ENCODE data around the gene MYH11. TPM values are rescaled to one million over a fixed set of nuclear protein-coding genes. Genes with fewer than 3 reads are reported as not detected.
"Not testable (repeated sequence)": the region's sequence is repeated elsewhere in the genome, so short reads cannot be mapped to it uniquely, and the experiment has no call there.

The MYH11 gene
- total and polyA plus RNA-seq, 8 donors = 47.3 to 208 (median 124) TPM

- Histone ChIP-seq H3K4me1 (no peaks in the 10 kb centered on the region), H3K4me3 (no peak overlapping the region), H3K9me3 (peaks cover 0 to 13% of the 10 kb centered on the region in 2 donors), H3K27me3 (no peaks in the 10 kb centered on the region), H3K36me3 (no peaks in the 10 kb centered on the region), H3K27ac (no peak overlapping the region)
- no peak for TF ChIP-seq CTCF (IDR thresholded peaks at IDR 0.05)
- intact Hi-C loops (cut with DNase I) = no loop called here
- ATAC-seq = no peak
- no peak for DNase-seq
These were observed 59.9 kb downstream of the MYH11 start for GRCh38 chr16:15796885-15797284.

GRCh38 chr16:15795615-15796014 is 61.2 kb downstream of the MYH11 start:
- no peaks in the 10 kb centered on the region for H3K4me1 ChIP-seq
- peaks cover 0 to 13% of the 10 kb centered on the region in 2 donors for H3K9me3 ChIP-seq
- H3K4me3 ChIP-seq = no peak overlapping the region
- no peaks in the 10 kb centered on the region for H3K36me3 ChIP-seq
- no peak for DNase-seq
- no peak for ATAC-seq
- intact Hi-C loops (cut with DNase I) = no loop called here
- no peak overlapping the region for H3K27ac ChIP-seq
- H3K27me3 ChIP-seq = no peaks in the 10 kb centered on the region
- TF ChIP-seq CTCF (IDR thresholded peaks at IDR 0.05) = no peak

- TF ChIP-seq CTCF (IDR thresholded peaks at IDR 0.05) = no peak
- ATAC-seq = no peak
- intact Hi-C loops (cut with DNase I) = no loop called here
- Histone ChIP-seq H3K4me3 (no peak overlapping the region), H3K27ac (no peak overlapping the region), H3K4me1 (no peaks in the 10 kb centered on the region), H3K9me3 (peaks cover 0 to 13% of the 10 kb centered on the region in 2 donors), H3K36me3 (no peaks in the 10 kb centered on the region), H3K27me3 (no peaks in the 10 kb centered on the region)
- no peak for DNase-seq
These were observed 64.3 kb downstream of the MYH11 start for GRCh38 chr16:15792563-15792971.

GRCh38 chr16:15790458-15790857 is 66.4 kb downstream of the MYH11 start:
- H3K4me3 ChIP-seq = no peak overlapping the region

GRCh38 chr16:15789816-15790215 is 67.0 kb downstream of the MYH11 start:
- intact Hi-C loops (cut with DNase I); H3K27me3 ChIP-seq; H3K4me3 ChIP-seq; H3K4me1 ChIP-seq; DNase-seq; ATAC-seq; H3K27ac ChIP-seq; H3K36me3 ChIP-seq; H3K9me3 ChIP-seq: not testable (repeated sequence)

More at GRCh38 chr16:15790458-15790857, 66.4 kb downstream of the MYH11 start:
- no peaks in the 10 kb centered on the region for H3K36me3 ChIP-seq
- H3K27me3 ChIP-seq = no peaks in the 10 kb centered on the region
- TF ChIP-seq CTCF (IDR thresholded peaks at IDR 0.05) = no peak
- H3K27ac ChIP-seq = no peak overlapping the region
- H3K4me1 ChIP-seq = no peaks in the 10 kb centered on the region
- H3K9me3 ChIP-seq = no peaks in the 10 kb centered on the region
- ATAC-seq (no peak), DNase-seq (no peak)
- intact Hi-C loops (cut with DNase I) = no loop called here

GRCh38 chr16:15788846-15789239 is 68.0 kb downstream of the MYH11 start:
- Histone ChIP-seq H3K4me1 (no peaks in the 10 kb centered on the region), H3K4me3 (no peak overlapping the region), H3K27ac (no peak overlapping the region), H3K9me3 (no peaks in the 10 kb centered on the region), H3K27me3 (no peaks in the 10 kb centered on the region), H3K36me3 (no peaks in the 10 kb centered on the region)
- no peak for ATAC-seq
- no peak for TF ChIP-seq CTCF (IDR thresholded peaks at IDR 0.05)
- DNase-seq = no peak
- intact Hi-C loops (cut with DNase I) = no loop called here
